ENCODE data around the gene NUDT8. TPM values are rescaled to one million over a fixed set of nuclear protein-coding genes. Genes with fewer than 3 reads are reported as not detected.
"Not testable (repeated sequence)": the region's sequence is repeated elsewhere in the genome, so short reads cannot be mapped to it uniquely, and the experiment has no call there.

NUDT8 gene
- total RNA-seq, 1 donor from 2014 or later: 5.3 TPM

GRCh38 chr11:67659651-67660165 lies 30.0 kb upstream of the NUDT8 start:
- H3K36me3 Mint-ChIP-seq (ENCODE audit: low read depth); H3K4me3 Mint-ChIP-seq; DNase-seq; H3K4me1 Mint-ChIP-seq; ATAC-seq (ENCODE audit: low read depth); H3K27me3 Mint-ChIP-seq; H3K27ac Mint-ChIP-seq; H3K9me3 Mint-ChIP-seq: not testable (repeated sequence)
- ChIA-PET POLR2A (interaction anchor here (0.8 to 1.5 kb wide), 3 partner anchors 30 to 296 kb away, joined by 3 to 5 read pairs (median 3); no protein-coding TSS in a partner anchor), CTCF (interaction anchor here (0.6 to 4.8 kb wide), 11 partner anchors 9 to 314 kb away, joined by 3 to 55 read pairs (median 3); partner anchors contain the start of genes ACY3, GSTP1, NUDT8 and TBX10)
- intact Hi-C loops (cut with micrococcal nuclease): loop anchor here (1.0 to 5.0 kb wide), 6 partner anchors 11 to 271 kb away; partner anchors contain the start of genes CDK2AP2, NUDT8 and PITPNM1
- TF ChIP-seq CTCF (IDR thresholded peaks at IDR 0.05): peak; percentile 9

GRCh38 chr11:67657300-67657699 lies 27.6 kb upstream of the NUDT8 start:
- Mint-ChIP-seq H3K4me3 (no peak overlapping the region), H3K4me1 (peaks cover 8% of the 10 kb centered on the region), H3K27ac (no peak overlapping the region), H3K27me3 (no peaks in the 10 kb centered on the region), H3K9me3 (peaks cover 3% of the 10 kb centered on the region), H3K36me3 (ENCODE audit: low read depth) (no peaks in the 10 kb centered on the region)
- DNase-seq (no peak), ATAC-seq (ENCODE audit: low read depth) (no peak)
- intact Hi-C loops (cut with micrococcal nuclease): loop anchor here (5.0 kb wide), 1 partner anchor 150 kb away; the partner anchor contains the start of genes CDK2AP2 and PITPNM1
- CTCF ChIA-PET: interaction anchor here (0.8 to 4.8 kb wide), 4 partner anchors 10 to 77 kb away, joined by 3 to 55 read pairs (median 4); partner anchors contain the start of gene NUDT8
- POLR2A ChIA-PET: no interaction called here
- no peak for TF ChIP-seq CTCF (IDR thresholded peaks at IDR 0.05)

GRCh38 chr11:67656278-67656922 lies 26.7 kb upstream of the NUDT8 start:
- POLR2A ChIA-PET: interaction anchor here (0.7 to 1.3 kb wide), 5 partner anchors 10 to 417 kb away, joined by 3 to 4 read pairs (median 3); partner anchors contain the start of genes CLCF1 and NUDT8
- intact Hi-C loops (cut with micrococcal nuclease): loop anchor here (5.0 kb wide), 1 partner anchor 149 kb away; the partner anchor contains the start of genes CDK2AP2 and PITPNM1

GRCh38 chr11:67654225-67654624 lies 24.5 kb upstream of the NUDT8 start:
- intact Hi-C loops (cut with micrococcal nuclease): no loop called here
- H3K4me3 Mint-ChIP-seq: no peak overlapping the region
- H3K36me3 Mint-ChIP-seq (ENCODE audit: low read depth): no peaks in the 10 kb centered on the region
- ChIA-PET POLR2A (no interaction called here), CTCF (no interaction called here)
- peaks cover 3% of the 10 kb centered on the region for H3K9me3 Mint-ChIP-seq
- no peak overlapping the region for H3K27ac Mint-ChIP-seq
- DNase-seq (no peak), ATAC-seq (ENCODE audit: low read depth) (no peak)
- H3K27me3 Mint-ChIP-seq: no peaks in the 10 kb centered on the region
- no peak for TF ChIP-seq CTCF (IDR thresholded peaks at IDR 0.05)
- H3K4me1 Mint-ChIP-seq: peaks cover 25% of the 10 kb centered on the region

More at GRCh38 chr11:67656278-67656922, 26.7 kb upstream of the NUDT8 start:
- Mint-ChIP-seq H3K27ac (no peak overlapping the region), H3K4me3 (no peak overlapping the region), H3K36me3 (ENCODE audit: low read depth) (no peaks in the 10 kb centered on the region), H3K4me1 (peaks cover 8% of the 10 kb centered on the region), H3K9me3 (peaks cover 3% of the 10 kb centered on the region), H3K27me3 (no peaks in the 10 kb centered on the region)
- DNase-seq (no peak), ATAC-seq (ENCODE audit: low read depth) (peak; percentile 43)
- CTCF ChIA-PET: no interaction called here
- no peak for TF ChIP-seq CTCF (IDR thresholded peaks at IDR 0.05)

Measured in activated B cell treated with CpG ODN at 0.5 μM for 24 hours (primary cell).